ENCODE data around the gene CCNQ.

DNA sequence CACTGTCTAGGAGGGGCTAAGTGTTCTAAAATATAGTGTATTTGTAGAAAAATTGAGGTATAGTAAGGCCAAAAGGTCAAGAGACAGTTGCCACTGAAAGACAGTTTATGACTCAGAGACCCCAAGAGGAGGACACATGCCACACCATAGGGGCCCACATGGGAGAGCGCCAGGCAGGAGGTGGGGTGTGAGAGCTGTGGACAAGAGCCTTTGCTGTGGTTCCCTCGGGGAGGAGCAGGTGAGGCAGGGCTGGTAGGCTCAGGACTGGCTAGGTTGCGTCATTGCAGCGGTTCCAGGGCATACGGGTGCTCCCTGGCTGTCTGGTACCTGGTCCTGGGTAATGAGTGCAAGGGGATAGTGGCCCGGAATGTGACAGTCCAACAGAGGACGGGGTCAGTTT is 37.6 kb downstream of the CCNQ start:
- TF ChIP-seq POLR2AphosphoS5 (IDR thresholded peaks at IDR 0.05; ENCODE audit: low read depth, low read length) (no peak), POLR2A (IDR thresholded peaks at IDR 0.05; ENCODE audit: control extremely low read depth in 1 of 2, low read depth in 2 of 2, low read length in 2 of 2) (no peak), RAD21 (IDR thresholded peaks at IDR 0.05 in 1 of 2, conservative IDR thresholded peaks at IDR 0.05 in 1 of 2; ENCODE audit: low read depth in 2 of 2, low read length in 2 of 2) (no peak), EZH2 (IDR thresholded peaks at IDR 0.05; ENCODE audit: low read depth, low read length, severe bottlenecking) (no peak), GABPA (IDR thresholded peaks at IDR 0.05; ENCODE audit: borderline replicate concordance, insufficient read depth, low read length) (no peak), CREB1 (IDR thresholded peaks at IDR 0.05) (no peak), BRCA1 (IDR thresholded peaks at IDR 0.05; ENCODE audit: low read depth, low read length) (no peak), TEAD4 (IDR thresholded peaks at IDR 0.05; ENCODE audit: low read depth, low read length) (no peak)
- TF ChIP-seq, protein P1, sequence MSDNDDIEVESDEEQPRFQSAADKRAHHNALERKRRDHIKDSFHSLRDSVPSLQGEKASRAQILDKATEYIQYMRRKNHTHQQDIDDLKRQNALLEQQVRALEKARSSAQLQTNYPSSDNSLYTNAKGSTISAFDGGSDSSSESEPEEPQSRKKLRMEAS (IDR thresholded peaks at IDR 0.05) = no peak

All from H1 (cell line).